GM21529 (cell line): ENCODE data around the gene NINJ2.

Experiments used
- ATAC-seq: cut with Tn5 transposase; IDR thresholded peaks from one replicate; pipeline ENCODE4 v1.9.1; 2021; ENCODE audit not compliant: unreplicated experiment

The NINJ2 gene

DNA sequence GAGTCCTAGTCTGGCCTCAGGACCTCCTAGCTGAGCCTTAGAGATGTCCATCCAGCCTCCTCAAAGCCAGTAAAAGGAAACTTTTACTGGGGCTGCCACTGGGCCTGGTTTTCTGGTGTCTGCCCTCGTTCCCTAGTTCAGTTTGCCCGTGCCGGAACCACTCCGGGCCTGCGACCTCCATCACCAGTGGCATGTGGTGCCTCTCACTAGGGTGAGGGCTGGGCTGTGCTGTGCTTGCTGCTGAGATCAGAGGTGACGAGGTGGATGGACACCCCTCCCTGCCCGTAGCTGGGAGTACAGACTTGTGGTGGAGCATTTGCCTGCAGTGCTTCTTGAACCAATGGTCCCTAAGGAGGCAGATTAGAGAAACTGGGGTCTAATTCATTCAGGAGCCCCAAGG is 127.8 kb downstream of the NINJ2 start:
- no peak for ATAC-seq

GRCh38 chr12:534216-534615 is 129.0 kb downstream of the NINJ2 start:
- ATAC-seq, result no peak

DNA sequence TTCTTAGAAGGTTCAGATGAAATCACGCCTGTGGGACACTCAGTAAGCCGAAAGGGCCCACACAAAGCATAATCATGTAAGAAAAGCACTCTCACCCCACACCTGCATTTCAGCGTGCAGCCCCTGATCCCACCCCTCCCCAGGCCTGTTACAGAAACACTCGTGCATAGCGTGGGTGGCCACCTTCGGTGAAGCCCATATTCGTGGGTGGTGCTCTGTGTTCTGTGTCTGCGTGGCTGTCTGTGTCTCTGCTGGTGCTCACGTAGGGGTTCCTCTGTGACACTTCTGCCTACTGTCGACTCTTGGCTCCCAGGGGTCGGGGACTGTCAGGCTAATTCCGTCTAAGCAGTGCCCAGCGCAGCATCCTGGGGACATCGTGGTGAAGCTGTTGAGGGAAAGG is 129.5 kb downstream of the NINJ2 start:
- ATAC-seq, result no peak

- no peak for ATAC-seq
These were observed 130.2 kb downstream of the NINJ2 start for GRCh38 chr12:532908-533565.

GRCh38 chr12:531951-532585 is 131.2 kb downstream of the NINJ2 start:
- ATAC-seq, result no peak

DNA sequence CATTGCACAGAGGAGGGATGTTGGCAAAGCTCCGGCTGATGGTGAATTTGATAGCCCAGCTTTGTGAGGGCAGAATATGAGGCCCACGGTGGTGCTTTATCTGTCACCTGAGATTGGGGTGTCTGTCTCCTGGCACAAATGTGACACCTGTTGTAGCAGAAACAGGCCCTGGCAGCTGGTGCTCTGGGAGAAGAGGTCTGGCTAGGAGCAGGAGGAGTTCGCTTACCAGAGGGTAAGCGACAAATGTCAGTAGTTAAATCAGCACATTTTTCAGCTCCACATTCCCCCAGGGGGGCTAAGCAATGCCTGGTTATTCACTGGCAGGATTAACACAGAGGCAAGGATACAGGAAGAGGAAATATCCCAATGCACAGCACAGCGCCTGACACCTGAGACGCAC is 132.4 kb downstream of the NINJ2 start:
- no peak for ATAC-seq

DNA sequence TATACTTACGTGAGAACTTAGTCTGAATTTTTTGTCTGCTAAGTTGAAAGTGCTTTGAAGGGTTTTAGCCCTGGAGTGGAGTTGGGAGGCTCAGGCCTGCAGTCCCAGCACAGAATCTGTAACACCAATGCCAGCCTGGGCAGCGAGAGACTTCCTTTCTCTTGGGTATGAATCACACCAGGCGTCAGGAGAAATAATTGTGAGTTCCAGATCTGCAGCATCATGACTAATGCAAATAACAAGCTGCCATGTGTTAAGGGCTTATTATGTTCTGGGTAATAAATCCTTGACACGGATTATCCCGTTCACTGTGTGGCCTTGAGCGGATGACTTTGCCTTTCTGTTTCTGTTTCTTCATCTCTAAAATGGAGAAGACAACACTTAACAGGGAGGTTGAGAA is 132.9 kb downstream of the NINJ2 start:
- no peak for ATAC-seq

- no peak for ATAC-seq
These were observed 135.5 kb downstream of the NINJ2 start for GRCh38 chr12:527729-528128.

- no peak for ATAC-seq
These were observed 136.0 kb downstream of the NINJ2 start for GRCh38 chr12:527241-527640.

DNA sequence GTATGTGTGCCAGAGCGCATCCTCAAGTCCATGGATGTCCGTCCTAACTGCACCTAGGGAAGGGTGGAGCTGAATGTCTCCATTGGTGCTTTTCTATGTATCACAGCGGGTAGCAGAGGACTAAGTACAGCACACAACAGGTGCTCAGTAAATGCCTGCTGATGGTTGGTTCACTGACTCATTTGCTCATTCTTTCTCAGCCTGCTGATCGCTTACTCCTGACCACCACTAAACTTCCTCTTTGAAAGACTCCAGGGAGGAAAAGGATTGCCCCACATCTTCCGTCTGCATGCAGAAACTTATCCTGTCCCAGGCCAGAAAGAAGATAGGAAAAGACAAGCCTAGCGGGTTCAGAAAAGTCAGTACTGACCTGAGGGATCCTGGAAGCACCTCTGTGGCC is 137.2 kb downstream of the NINJ2 start:
- no peak for ATAC-seq

GRCh38 chr12:524167-524951 is 138.9 kb downstream of the NINJ2 start:
- no peak for ATAC-seq

DNA sequence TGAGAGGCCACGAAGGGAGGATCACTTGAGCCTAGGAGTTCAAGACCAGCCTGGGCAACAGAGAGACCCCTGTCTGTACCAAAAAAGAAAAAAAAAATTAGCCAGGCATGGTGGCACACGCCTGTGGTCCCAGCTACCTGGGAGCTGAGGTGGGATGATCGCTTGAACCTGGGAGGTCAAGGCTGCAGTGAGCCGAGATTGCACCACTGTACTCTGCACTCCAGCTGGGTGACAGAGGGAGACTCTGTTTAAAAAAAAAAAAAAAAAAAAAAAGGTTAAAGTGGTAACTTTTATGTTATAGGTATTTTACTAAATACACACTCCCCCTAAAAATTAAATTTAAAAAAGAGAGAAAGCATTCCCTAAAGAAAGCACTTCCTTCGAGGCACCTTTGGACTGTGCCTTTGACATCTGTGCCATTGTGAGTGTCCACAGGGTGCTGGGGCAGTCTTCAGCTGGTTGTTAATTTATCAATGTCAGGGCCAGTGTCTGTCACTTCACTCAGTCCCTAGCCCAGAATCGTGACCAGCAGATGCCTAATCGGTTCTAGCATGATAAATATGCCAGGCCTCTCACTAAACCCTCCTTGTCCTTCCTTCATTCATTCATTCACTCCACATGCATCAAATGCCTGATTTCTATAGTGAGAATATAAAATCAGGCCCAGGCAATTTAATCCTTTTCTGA is 140.4 kb downstream of the NINJ2 start:
- no peak for ATAC-seq

DNA sequence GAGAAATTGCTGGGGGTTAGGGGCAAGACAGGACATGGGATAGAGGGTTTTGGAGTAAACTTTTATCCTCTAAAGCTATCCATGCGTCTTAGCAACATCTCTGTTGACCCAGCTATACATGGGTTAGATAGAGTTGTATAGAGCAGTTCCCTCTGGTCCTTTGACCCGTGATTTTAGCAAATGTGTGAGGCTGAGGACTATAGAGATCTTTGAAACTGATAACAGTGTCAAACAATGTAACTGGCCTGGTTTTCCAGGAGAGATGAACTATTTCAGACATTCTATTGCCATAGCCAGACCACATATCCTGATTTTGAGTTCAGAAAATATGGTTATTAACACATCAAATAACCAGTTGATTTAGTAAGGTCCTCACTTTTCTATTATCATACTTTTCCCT is 143.1 kb downstream of the NINJ2 start:
- ATAC-seq, result no peak

- no peak for ATAC-seq
These were observed 145.7 kb downstream of the NINJ2 start for GRCh38 chr12:517538-517937.
